GM10266 (cell line): ENCODE results near the gene LRRK2.

Source experiments
- DNase-seq: peaks from one replicate; pipeline ENCODE4 v3.0.0; 2012; ENCODE audit errors: extremely low spot score
- TF ChIP-seq, protein P1 (sequence below): IDR thresholded peaks from 2 replicates; pipeline ENCODE4 v1.5.1; 2012; ENCODE audit warnings: mild to moderate bottlenecking, low read depth; ENCODE audit not compliant: control insufficient read depth, insufficient read depth; ENCODE audit errors: missing control alignments

The LRRK2 gene

GRCh38 chr12:40314927-40315326 is 90.1 kb downstream of the LRRK2 start:
- DNase-seq = no peak

GRCh38 chr12:40315375-40315774 is 90.6 kb downstream of the LRRK2 start:
- TF ChIP-seq, protein P1, sequence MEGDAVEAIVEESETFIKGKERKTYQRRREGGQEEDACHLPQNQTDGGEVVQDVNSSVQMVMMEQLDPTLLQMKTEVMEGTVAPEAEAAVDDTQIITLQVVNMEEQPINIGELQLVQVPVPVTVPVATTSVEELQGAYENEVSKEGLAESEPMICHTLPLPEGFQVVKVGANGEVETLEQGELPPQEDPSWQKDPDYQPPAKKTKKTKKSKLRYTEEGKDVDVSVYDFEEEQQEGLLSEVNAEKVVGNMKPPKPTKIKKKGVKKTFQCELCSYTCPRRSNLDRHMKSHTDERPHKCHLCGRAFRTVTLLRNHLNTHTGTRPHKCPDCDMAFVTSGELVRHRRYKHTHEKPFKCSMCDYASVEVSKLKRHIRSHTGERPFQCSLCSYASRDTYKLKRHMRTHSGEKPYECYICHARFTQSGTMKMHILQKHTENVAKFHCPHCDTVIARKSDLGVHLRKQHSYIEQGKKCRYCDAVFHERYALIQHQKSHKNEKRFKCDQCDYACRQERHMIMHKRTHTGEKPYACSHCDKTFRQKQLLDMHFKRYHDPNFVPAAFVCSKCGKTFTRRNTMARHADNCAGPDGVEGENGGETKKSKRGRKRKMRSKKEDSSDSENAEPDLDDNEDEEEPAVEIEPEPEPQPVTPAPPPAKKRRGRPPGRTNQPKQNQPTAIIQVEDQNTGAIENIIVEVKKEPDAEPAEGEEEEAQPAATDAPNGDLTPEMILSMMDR = no peak
- DNase-seq = no peak

More at GRCh38 chr12:40314927-40315326, 90.1 kb downstream of the LRRK2 start:
- TF ChIP-seq, protein P1 = no peak

- TF ChIP-seq, protein P1 = no peak
- DNase-seq = no peak
These were observed 99.5 kb downstream of the LRRK2 start for GRCh38 chr12:40324261-40324660.

DNA sequence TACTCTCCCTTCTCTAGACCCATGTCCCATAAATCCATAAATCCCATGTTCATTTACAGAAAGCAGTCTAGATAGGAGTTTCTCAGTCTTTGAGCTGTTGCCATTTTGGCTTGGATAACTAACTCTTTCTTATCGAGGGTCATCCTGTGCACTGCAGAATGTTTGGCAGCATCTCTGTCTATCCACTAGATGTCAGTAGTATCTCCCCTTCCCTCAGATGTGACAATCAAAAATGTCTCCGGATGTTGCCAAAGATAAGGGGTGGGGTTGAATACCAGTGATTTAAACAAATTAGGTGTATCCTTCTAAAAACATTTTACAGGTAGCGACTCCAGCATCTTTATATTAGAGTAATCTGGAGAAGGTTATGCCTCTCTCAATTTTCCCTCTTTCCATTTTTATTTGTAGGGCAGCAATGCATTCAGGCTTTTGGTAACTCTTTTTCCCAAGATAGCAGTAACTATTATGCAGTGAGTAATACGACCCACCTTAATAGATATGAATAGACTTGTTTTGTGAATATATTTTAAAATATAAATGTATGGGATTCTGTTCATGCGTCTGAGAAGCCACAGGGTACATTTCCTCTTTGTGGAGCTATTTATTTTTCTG is 100.7 kb downstream of the LRRK2 start:
- TF ChIP-seq, protein P1 = peak; percentile 74
- DNase-seq = peak; percentile 38

GRCh38 chr12:40327535-40327934 is 102.7 kb downstream of the LRRK2 start:
- TF ChIP-seq, protein P1 = no peak
- no peak for DNase-seq

- no peak for DNase-seq
- TF ChIP-seq, protein P1 = no peak
These were observed 105.4 kb downstream of the LRRK2 start for GRCh38 chr12:40330180-40330579.

DNA sequence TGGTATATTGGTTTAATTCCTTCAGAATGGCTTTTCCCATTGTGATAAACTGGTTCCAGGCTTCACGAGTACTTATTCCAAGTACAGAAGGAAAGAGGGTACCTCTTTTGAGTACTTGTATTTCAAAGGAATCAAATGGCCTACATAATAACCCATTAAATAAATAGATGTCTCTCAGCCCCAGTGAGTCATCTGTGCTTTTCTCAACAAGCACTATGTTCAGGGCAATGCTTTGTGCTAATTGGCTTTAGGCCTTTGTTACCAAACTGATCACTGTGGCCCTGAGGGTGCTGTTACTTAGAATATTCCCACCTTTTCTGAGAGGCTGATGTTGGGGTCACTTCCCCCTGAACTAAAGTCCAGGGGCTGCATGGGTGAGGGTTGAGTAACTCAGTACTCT is 107.1 kb downstream of the LRRK2 start:
- TF ChIP-seq, protein P1 = no peak
- DNase-seq = no peak
